Measurements from ENCODE around the gene KLF11.

The KLF11 gene

GRCh38 chr2:10083692-10084211 lies 40.4 kb downstream of the KLF11 start:
- DNase-seq (ENCODE audit: low spot score) = no peak
- no peak for TF ChIP-seq CTCF (IDR thresholded peaks at IDR 0.05)
- H3K4me3 ChIP-seq = no peak overlapping the region
- peak overlapping the region in 1 of 2 donors; percentile 71 for H3K27ac ChIP-seq

- no peak for TF ChIP-seq CTCF (IDR thresholded peaks at IDR 0.05)
- Histone ChIP-seq H3K4me3 (no peak overlapping the region), H3K27ac (no peak overlapping the region)
- DNase-seq (ENCODE audit: low spot score) = no peak
Measured at GRCh38 chr2:10084223-10084865, 41.0 kb downstream of the KLF11 start.

- no peak for TF ChIP-seq CTCF (IDR thresholded peaks at IDR 0.05)
- H3K27ac ChIP-seq = no peak overlapping the region
- H3K4me3 ChIP-seq = no peak overlapping the region
- no peak for DNase-seq (ENCODE audit: low spot score)
Measured at GRCh38 chr2:10085043-10085667, 41.8 kb downstream of the KLF11 start.

- TF ChIP-seq CTCF (IDR thresholded peaks at IDR 0.05) = no peak
- DNase-seq (ENCODE audit: low spot score) = no peak
- Histone ChIP-seq H3K4me3 (no peak overlapping the region), H3K27ac (no peak overlapping the region)
Measured at GRCh38 chr2:10085668-10086059, 42.3 kb downstream of the KLF11 start.

- Histone ChIP-seq H3K4me3 (no peak overlapping the region), H3K27ac (no peak overlapping the region)
- DNase-seq (ENCODE audit: low spot score) = no peak
- no peak for TF ChIP-seq CTCF (IDR thresholded peaks at IDR 0.05)
Measured at GRCh38 chr2:10086950-10087349, 43.6 kb downstream of the KLF11 start.

GRCh38 chr2:10087360-10087759 lies 44.0 kb downstream of the KLF11 start:
- no peak for DNase-seq (ENCODE audit: low spot score)
- Histone ChIP-seq H3K4me3 (no peak overlapping the region), H3K27ac (no peak overlapping the region)
- TF ChIP-seq CTCF (IDR thresholded peaks at IDR 0.05) = no peak

Data from coronary artery (tissue), 2 donors.